Stimulated activated CD4-positive, alpha-beta T cell treated with anti-CD3 and anti-CD28 coated beads, Interleukin-2, amount 100 ng/mL, for 48 hours (primary cell): Measurements from ENCODE around the gene ZNF524.

Experiments
- DNase-seq, 2 donors: peaks; one replicate each; pipeline ENCODE4 v3.0.0-alpha.2; 2020

Gene ZNF524

DNA sequence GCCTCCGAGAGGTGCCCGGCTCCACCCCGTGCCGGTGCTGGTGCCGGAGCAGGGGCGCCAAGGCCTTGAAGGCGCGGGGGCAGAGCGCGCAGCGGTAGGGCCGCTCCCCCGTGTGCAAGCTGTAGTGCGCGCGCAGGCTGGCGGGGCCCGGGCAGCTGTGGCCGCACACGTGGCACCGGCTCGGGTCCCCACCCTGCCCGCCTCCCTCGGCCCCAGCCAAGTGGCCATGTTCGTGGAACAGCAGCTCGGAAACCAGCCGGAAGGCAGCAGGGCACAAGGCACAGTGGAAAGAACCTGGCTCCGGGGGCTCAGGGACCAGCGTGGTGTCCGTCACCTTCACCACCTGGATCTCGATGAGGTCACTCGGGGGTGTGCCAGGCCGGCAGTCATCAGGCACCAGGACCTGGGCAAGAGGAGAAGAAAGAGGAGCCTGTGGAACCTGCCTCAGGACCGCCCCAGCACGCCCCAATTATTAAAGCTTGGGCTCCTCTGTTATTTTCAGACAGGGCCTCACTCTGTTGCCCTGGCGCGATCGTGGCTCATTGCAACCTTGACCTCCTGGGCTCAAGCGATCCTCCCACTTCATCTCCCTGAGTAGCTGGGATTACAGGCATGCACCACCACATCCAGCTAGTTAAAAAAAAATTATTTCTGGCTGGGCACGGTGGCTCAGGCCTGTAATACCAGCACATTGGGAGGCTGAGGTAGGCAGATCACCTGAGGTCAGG is 22.3 kb downstream of the ZNF524 start:
- no peak for DNase-seq

DNA sequence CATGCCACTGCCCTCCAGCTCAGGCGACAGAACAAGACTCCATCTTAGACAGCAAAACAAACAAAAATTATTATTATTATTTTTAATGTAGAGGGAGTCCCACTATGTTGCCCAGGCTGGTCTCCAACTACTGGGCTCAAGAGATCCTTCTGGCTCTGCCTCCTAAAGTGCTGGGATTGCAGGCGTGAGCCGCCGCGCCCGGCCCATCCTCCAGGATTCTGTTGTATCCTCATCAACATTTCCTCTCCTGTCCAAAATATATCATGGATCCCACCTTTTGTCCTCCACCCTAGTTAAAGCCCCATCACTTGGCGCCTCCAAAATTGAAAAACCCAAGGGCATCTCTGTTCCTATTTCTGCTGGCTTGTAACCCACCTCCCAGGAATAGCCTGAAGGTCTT is 23.0 kb downstream of the ZNF524 start:
- no peak for DNase-seq

DNA sequence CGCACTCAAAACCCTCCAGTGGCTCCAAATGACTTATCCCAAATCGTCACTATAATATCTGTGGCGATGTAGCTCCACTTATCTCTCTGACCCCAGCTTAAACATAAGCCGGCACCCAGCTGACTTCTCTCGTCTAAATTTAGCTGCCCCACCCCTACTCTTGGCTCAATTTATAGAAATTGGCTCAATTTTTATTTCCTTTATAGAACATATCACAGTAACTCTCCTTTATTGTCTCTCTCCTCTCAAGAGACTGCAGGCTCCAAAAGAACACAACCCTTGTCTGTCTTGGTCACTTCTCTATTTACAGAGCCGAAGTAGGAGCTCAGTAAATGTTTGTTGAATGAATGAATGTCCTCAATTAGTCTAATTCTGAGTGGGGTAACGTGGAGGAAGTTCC is 23.5 kb downstream of the ZNF524 start:
- no peak for DNase-seq

DNA sequence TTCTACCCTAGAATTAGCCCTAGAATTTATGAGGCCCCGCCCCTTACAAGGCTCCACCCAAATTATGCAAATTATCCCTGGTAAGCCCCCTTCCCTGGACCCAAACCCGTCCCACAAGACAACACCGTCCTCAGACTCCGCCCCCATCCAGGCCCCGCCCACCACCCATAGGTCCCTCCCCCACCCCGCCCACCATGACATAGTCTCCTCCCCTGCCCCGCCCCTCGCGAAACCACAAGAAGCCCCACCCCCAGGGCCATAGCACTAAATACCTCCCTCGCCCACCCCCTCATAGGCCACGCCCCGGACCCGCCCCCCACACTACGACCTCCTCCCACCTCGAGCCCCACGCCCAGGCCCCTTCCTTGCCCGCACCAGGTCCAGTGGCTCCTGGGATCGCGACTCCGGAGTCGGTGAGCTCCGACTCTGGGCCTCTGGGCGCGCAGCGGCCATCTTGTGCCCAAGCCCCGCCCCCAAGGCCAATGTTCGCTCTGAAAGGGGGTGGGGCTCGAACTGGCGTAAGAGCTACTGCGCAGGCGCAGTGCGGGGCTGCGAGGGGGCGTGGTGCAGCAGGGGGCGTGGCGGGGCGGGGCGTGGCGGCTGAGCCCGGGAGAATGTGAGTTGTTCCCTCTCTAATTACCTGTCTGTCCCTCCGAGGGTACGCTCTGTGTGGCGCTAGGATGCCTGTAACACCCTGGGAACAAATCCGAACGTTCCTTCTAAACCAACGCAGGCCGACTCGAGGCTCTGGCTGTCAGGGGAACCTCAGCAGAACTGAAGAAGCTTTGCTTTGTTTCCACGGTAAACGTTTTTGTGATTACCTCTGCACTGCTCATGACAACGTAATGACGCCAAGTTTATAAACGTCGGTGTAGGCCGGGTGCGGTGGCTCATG is 24.3 kb downstream of the ZNF524 start, which contains the start of gene ZNF784:
ZNF784 (minus strand) TSS at position 458 of the 895 bp plus-strand sequence; CDS start at position 453, 5 bp downstream.
- peak; percentile 92 to 96 for DNase-seq

DNA sequence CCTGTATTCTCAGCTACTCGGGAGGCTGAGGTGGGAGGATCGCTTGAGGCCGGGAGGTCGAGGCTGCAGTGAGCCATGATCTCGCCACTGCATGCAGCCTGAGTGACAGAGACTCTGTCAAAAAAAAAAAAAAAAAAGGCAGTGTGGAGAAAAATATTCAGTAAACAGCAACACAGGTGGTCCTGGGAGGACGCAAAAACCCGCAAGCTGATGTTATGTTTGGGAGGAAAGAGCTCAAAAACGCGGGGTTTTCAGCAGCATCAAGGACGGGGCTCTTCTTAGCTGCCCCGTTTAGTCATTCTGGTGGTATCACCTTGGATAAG is 24.9 kb downstream of the ZNF524 start:
- DNase-seq = no peak

DNA sequence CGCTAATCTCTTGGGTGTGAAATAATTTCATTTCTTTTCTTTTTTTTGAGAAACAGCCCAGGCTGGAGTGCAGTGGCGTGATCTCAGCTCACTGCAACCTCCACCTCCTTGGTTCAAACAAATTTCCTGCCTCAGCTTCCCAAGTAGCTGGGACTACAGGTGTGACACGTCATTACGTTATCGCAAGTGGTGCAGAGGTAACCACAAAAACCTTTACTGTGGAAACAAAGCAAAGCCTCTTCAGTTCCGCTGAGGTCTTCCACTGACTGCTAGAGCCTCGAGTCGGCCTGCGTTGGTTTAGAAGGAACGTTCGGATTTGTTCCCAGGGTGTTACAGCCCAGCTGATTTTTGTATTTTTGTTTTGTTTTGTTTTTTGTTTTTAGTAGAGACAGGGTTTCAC is 26.3 kb downstream of the ZNF524 start:
- DNase-seq = peak in 1 of 2 donors; percentile 37

DNA sequence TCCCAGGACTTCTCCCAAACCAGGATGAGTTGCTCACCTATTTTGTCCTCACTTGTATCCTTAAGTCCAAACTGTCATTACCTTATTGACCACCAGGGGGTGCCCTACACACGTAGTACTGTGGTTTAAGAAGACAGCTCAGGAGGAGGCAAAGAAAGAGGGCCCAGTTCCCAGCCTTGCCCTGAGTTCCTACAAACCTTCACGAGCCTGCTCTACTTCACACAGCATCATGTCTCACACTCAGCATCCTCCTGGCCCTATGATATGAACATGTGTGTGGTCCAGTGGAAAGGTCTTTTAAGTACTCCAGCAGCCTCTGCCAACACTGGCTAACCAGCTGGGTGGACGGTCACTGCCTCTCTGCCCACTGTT is 32.4 kb downstream of the ZNF524 start:
- DNase-seq = peak; percentile 88 to 94

DNA sequence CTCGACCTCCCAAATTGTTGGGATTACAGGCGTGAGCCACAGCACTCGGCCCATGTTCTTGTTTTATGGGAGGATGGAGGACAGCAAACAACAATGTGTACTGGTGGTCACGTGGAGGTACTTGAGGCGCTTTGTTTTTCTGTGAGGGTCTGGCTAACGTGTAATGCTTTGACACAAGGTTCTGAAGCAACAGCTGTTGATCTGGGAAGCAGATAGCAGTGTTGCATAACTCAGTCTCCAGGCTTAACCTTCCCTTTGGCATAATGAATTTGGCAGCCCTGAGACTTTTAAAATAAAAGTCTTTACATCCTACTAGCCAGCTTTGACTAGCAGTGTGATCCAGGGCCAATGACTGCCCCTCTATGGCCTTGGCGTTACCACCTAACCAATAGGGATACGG is 33.8 kb downstream of the ZNF524 start:
- DNase-seq = no peak

DNA sequence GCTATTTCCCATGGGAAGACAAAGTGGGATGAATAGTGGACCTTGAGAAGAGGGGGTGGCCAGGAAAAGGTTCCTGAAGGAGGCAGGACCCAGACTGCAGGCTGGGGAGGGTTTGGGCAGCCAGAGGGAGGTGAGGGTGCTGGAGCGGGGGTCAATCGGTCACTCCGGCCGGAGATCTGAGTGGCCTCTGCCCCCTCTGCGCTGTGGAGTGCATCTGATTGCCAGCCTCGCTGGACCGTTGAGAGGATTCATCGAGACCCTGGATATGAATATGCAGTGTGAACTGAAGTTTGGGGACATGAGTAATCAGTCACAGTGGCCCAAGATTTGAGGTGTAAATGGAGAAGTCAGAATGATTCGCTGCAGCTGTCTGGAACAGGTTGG is 35.2 kb downstream of the ZNF524 start:
- DNase-seq = no peak

DNA sequence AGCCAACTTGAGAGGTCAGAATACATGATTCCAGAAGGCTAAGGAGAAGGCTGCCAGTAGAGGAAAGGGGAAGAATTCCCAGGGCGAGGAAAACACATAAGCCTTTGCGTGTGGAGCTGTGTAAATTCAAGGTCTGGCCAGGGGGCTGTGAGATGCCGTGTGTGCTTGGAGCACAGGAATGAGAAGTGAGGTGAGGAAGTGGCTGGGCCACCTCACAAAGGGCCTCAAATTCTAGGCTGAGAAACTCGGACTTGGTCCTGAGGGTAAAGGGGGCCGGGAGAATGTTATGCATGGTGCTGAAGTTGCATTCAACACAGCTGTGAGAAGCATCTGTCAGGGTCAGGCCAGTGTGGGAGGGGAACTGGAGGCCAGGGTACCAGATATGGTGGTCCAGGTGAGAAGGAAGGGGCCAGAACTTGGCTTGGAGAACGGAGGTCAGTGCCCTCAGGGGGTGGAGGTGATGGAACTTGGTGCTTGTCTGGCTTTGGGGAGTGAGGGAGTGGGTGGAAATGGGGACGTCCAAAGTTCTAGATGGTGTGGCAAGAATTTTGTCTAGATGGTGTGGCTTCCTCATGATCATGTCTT is 35.9 kb downstream of the ZNF524 start:
- DNase-seq = no peak

DNA sequence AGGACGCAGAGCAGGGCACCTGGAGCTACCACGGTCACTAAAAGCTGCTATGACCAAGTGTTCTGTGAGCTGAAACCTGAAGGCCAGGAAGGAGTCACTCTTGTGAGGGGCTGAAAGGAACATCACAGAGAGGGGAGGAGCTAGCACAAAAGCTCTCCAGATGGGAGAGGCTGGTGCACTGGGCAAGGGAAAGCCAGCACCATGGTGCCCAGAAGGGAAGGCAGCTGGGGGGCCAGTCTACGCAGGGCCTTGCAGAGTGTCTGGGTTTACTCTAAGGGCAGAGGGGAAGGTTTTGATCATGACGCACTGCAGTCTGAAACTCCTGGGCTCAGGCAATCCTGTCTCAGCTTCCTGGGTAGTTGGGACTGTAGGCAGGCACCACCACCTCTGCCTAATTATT is 36.6 kb downstream of the ZNF524 start:
- DNase-seq = no peak

DNA sequence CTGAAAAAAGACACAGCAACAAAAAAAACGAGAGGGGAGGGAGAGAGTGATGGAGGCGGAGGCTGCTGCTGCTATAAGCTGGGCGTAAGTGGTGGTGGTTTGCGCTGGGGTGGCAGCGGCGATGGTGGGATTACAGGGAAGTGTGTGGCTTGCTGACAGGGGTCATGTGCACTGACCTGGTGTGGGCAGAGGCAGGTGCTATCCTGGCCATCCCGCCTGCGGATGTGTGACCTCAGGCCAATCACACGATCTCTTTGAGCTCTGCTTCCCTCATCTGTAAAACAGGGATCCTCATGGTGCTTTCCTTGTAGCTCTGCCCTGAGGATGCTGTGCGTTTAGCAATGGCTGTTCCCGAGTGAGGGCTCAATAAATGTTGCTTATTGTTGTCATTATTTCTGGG is 37.4 kb downstream of the ZNF524 start:
- DNase-seq = no peak

DNA sequence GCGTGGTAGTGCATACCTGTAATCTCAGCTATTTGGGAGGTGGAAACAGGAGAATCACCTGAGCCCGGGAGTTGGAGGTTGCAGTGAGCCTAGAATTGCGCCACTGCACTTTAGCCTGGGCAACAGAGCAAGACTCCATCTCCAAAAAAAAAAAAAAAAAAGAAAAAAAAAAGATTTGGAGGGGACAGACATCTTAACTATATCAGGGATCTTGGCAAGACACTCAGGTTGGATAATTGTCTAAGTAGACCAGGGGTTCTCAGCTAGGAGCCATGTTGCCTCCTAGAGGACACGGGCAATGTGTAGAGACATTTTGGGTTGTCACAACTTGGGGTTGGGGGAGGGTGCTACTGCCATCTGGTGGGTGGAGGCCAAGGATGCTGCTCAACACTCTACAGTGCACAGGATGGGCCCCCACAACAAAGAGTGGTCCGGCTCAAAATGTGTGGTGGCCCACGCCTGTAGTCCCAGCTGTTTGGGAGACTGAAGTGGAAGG is 38.8 kb downstream of the ZNF524 start:
- DNase-seq = peak; percentile 52 to 54

DNA sequence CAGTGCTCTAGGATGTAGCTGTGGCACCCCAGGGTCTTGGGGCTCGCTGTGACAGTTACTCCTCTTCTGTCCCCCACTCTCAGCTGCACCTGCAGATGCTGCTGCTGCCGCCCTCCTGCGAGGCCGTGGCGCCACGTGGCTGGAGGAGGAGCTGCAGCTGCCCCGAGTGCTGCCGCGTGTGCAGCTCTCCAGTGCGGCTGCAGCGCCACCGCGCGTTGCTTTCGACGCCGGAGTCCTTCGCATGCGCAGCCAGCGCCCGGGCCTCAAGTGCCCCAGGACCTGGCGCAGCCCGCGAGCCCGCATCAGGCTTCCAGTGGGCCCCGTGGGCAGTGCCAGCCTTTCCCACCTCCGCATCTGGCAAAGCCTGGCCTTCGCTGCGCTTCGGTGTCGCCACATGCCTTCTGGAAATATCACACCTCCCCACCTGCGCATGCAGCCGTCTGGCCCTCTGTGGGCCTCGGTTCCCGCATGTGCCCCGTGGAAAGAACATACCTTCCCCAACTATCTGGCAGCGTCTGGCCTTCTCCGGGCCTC is 40.0 kb downstream of the ZNF524 start:
- peak; percentile 61 to 68 for DNase-seq

DNA sequence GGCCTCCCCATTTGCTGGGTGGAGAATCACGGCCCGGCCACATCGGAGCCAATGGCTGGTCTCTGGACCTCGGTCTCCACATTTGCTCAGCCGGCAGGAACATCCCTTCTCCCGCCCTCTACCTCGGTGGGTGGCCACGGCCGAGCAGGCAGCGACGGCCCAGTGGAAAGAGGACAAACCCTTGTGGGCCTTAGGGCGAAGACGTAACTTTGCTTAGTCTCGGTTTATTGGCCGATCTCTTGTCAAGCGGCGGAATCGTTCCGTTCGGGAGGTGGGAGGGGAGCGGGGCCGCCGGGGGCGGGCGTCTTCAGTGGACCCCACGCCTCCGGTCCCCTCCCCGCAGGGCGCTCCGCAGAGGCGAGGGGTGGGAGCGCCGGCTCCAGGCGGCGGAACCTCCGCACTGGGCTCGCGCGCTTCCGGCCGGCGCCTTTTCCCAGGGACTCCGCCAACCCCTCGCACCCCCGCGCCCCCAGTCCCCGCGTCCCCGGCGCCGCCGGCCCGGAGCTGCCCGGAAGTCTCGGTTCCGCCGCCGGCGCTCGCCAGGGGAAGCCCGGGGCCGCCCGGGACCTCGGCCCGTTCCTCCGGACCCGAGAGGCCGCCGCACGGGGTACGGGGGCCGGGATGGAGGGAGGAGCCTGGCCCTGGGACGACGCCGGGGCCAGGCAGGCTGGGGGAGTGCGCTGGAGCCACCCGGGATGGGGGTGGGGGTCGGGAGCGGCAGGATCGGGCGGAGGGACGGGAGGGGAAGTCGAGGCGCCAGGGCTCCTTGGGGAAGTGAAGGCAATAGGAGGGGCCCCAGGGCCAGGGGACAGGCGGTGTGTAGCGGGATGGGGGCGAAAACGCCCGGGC is 40.7 kb downstream of the ZNF524 start, which contains the start of gene ZNF580:
ZNF580 (plus strand) TSS at position 426 of the 849 bp plus-strand sequence. CDS start 1,507 bp downstream, outside the sequence.
- DNase-seq = peak; percentile 55 to 71

DNA sequence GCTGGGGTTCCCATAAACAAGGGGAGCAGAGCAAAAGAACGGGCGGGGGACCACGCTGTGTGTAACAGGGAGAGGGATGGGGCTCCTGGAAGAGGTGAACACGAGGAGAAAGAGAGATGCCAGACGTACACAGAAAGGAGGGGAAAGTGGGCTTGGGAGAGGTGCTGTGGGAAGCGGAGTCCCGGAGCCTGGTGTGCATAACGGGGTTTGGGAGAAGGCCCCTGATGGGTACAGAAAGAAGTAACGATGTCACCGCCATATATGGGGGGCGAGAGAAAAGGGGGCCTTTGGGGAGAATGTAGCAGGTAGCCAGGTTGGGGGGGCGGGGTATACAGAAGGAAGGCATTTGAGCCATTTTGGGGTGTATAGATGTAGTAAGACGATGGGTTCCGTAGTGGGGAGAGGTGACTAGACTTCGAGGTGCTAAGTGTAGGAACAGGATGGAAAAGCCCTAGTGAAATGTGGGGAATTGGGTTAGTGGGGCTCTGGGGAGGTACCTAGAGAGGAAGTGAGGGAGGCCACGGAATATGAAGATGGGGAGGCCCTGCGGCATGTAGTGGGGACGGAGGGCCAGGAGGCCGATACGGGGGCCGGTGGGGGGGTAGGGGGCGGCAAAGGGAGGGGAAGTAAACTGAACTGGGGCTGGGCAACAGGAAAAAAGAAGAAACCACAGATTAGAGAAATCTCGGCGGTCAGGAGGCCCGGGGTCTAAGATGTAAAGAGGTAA is 41.5 kb downstream of the ZNF524 start:
- DNase-seq = no peak

DNA sequence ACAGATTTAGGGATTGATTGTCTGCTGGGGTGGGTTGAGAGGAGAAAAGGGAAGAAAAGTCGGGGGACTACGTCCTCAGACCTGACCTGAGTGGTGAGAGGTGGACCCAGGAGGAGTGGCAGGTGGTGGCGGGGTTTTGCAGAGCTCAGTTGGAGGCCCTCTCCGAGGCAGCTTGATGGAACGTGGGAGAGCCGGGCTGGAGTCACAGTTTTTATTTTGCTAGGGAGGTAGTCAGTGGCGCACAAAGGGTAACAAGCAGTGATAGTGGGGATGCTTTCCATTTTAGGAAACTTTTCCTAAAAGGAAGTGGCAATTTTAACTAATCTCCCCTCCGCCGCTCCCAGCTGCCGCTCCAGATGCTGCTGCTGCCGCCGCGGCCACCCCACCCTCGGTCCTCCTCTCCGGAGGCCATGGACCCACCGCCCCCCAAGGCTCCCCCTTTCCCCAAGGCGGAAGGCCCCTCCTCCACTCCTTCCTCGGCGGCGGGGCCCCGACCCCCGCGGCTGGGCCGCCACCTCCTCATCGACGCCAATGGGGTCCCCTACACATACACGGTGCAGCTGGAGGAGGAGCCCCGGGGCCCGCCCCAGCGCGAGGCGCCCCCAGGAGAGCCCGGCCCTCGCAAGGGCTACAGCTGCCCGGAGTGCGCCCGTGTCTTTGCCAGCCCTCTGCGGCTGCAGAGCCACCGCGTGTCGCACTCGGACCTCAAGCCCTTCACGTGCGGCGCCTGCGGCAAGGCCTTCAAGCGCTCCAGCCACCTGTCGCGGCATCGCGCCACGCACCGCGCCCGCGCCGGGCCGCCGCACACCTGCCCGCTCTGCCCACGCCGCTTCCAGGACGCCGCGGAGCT is 42.3 kb downstream of the ZNF524 start:
- peak in 1 of 2 donors; percentile 30 for DNase-seq

DNA sequence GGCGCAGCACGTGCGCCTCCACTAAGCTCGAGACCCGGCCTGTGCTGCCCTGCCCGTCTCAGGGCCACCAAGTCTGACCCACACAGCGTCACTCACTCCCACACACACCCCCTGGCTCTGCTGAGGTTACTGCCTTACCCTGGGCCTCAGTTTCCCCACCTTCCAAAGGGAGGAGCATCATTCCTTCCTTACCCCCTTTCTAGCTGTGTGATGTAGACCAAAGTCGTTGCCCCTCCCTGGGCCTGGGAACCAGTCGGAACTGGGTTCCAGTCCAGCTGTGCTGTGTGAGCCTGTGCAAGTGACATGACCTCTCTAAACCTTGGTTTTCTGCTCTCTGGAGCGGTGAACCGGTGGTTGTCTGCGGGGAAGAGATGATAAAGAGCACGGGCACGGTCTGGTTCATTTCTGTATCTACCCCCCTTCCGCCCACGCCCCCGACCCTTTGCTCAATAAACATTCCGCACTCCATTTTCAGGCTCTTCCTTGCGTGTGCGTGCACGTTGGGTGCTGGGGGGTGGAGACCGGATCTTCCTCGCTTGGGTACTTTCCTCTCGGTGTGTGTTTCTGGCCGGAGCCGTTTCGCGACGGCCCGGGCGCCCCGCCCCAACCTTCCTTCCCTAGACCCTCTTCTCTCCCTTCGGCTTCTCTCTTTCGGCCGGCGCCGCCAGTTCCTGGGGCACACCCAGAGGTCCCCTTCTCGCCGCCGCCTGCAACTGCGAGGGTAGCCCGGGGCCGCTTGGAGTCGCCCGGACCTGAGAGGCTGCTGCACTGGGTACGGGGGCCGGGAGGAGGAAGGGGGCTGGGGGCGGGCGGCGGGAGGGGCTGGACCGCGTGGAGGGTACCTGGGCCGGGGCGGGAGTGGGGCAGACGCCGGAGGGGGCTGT is 43.2 kb downstream of the ZNF524 start, which contains the start of gene ZNF581:
ZNF581 (plus strand) TSS at position 647 of the 884 bp plus-strand sequence. CDS start 923 bp downstream, outside the sequence.
- peak; percentile 76 to 78 for DNase-seq

DNA sequence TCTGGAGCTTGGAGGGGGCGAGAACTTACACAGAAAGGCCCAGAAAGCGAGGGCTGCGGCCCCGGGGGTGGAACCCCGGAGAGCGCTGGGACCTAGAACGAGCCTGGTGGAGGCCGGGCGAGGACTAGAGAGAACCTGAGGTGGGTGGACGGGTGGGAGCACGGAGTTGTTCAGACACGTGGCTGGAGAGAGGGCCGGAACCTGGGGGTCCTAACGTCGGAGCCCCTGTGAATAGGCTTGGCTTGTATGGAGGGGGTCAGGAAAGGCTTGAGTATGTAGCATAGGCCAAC is 43.7 kb downstream of the ZNF524 start:
- no peak for DNase-seq
